H9 (cell line): ENCODE data around the gene KREMEN2. TPM values are rescaled to one million over a fixed set of nuclear protein-coding genes. Genes with fewer than 3 reads are reported as not detected.

ENCODE experiments used
- DNase-seq: peaks from one replicate; pipeline ENCODE4 v3.0.0-alpha.2; 2017
- H2AFZ ChIP-seq: one replicate; pipeline ENCODE4 v1.6.1; 2013; ENCODE audit warnings: mild to moderate bottlenecking, low read length, control low read depth, moderate library complexity
- H2AK5ac ChIP-seq: 2 replicates; pipeline ENCODE4 v1.6.1; 2013; ENCODE audit warnings: low read length, control low read depth, mixed read lengths; ENCODE audit not compliant: insufficient read length
- H2BK120ac ChIP-seq: one replicate; pipeline ENCODE4 v1.6.1; 2013; ENCODE audit warnings: low read depth, mild to moderate bottlenecking, low read length, control low read depth, inconsistent platforms; ENCODE audit not compliant: poor library complexity, severe bottlenecking
- H2BK12ac ChIP-seq: 2 replicates; pipeline ENCODE4 v1.6.1; 2013; ENCODE audit warnings: low read length, control low read depth, mixed read lengths, low read depth; ENCODE audit not compliant: insufficient read length
- H2BK15ac ChIP-seq: 2 replicates; pipeline ENCODE4 v1.6.1; 2013; ENCODE audit warnings: low read depth, low read length, control low read depth
- H2BK20ac ChIP-seq: one replicate; pipeline ENCODE4 v1.6.1; 2013; ENCODE audit warnings: low read depth, mild to moderate bottlenecking, low read length, control low read depth, inconsistent platforms; ENCODE audit not compliant: poor library complexity, severe bottlenecking
- H2BK5ac ChIP-seq: 2 replicates; pipeline ENCODE4 v1.6.1; 2013; ENCODE audit warnings: low read length, control low read depth, mixed read lengths; ENCODE audit not compliant: insufficient read length
- H3K14ac ChIP-seq: 2 replicates; pipeline ENCODE4 v1.6.1; 2013; ENCODE audit warnings: low read length, control low read depth; ENCODE audit not compliant: insufficient read depth
- H3K18ac ChIP-seq: 2 replicates; pipeline ENCODE4 v1.6.1; 2013; ENCODE audit warnings: low read depth, mild to moderate bottlenecking, mixed read lengths, low read length, control low read depth; ENCODE audit not compliant: insufficient read length
- H3K23ac ChIP-seq: 2 replicates; pipeline ENCODE4 v1.6.1; 2013; ENCODE audit warnings: low read length, control low read depth, mixed read lengths, low read depth; ENCODE audit not compliant: insufficient read length
- H3K23me2 ChIP-seq: 2 replicates; pipeline ENCODE4 v1.6.1; 2013; ENCODE audit warnings: low read depth, mild to moderate bottlenecking, mixed read lengths, low read length, control low read depth; ENCODE audit not compliant: insufficient read length, poor library complexity, severe bottlenecking
- H3K27ac ChIP-seq: 2 replicates; pipeline ENCODE4 v1.5.1; 2013; ENCODE audit warnings: low read length, control low read depth, mixed read lengths, low read depth; ENCODE audit not compliant: insufficient read length
- H3K27me3 ChIP-seq: 2 replicates; pipeline ENCODE4 v1.6.1; 2013; ENCODE audit warnings: low read length, control low read depth, inconsistent platforms; ENCODE audit not compliant: insufficient read depth
- H3K4ac ChIP-seq: 2 replicates; pipeline ENCODE4 v1.6.1; 2013; ENCODE audit warnings: low read depth, mild to moderate bottlenecking, control low read depth, inconsistent platforms, low read length, moderate library complexity
- H3K4me1 ChIP-seq: 2 replicates; pipeline ENCODE4 v1.6.1; 2013; ENCODE audit warnings: low read length, control low read depth, inconsistent platforms; ENCODE audit not compliant: insufficient read depth
- H3K4me2 ChIP-seq: 2 replicates; pipeline ENCODE4 v1.6.1; 2013; ENCODE audit warnings: low read length, control low read depth, mixed read lengths; ENCODE audit not compliant: insufficient read length, insufficient read depth
- H3K56ac ChIP-seq: 2 replicates; pipeline ENCODE4 v1.6.1; 2013; ENCODE audit warnings: low read depth, mild to moderate bottlenecking, mixed read lengths, low read length, control low read depth; ENCODE audit not compliant: insufficient read length
- H3K79me1 ChIP-seq: 2 replicates; pipeline ENCODE4 v1.6.1; 2013; ENCODE audit warnings: low read depth, mild to moderate bottlenecking, moderate library complexity, low read length, control low read depth, inconsistent platforms; ENCODE audit not compliant: insufficient read depth, poor library complexity, severe bottlenecking
- H3K79me2 ChIP-seq: 2 replicates; pipeline ENCODE4 v1.6.1; 2013; ENCODE audit warnings: low read length, control low read depth, inconsistent platforms; ENCODE audit not compliant: insufficient read depth
- H3K9ac ChIP-seq: 2 replicates; pipeline ENCODE4 v1.6.1; 2013; ENCODE audit warnings: low read length, control low read depth, mixed read lengths; ENCODE audit not compliant: insufficient read length; ENCODE audit errors: extremely low read depth
- H3K9me3 ChIP-seq: one replicate; pipeline ENCODE4 v1.6.1; 2013; ENCODE audit warnings: low read depth, low read length, inconsistent platforms; ENCODE audit not compliant: control insufficient read depth
- H3T11ph ChIP-seq: one replicate; pipeline ENCODE4 v1.6.1; 2013; ENCODE audit warnings: mild to moderate bottlenecking, low read length, control low read depth, inconsistent platforms
- H4K20me1 ChIP-seq: one replicate; pipeline ENCODE4 v1.6.1; 2013; ENCODE audit not compliant: control insufficient read depth, insufficient read length, insufficient read depth
- H4K5ac ChIP-seq: 2 replicates; pipeline ENCODE4 v1.6.1; 2013; ENCODE audit warnings: low read depth, mild to moderate bottlenecking, mixed read lengths, low read length, control low read depth; ENCODE audit not compliant: insufficient read length
- H4K8ac ChIP-seq: replicated peaks from 2 replicates; pipeline ENCODE4 v1.6.1; 2013; ENCODE audit warnings: low read length, control low read depth, mixed read lengths, low read depth; ENCODE audit not compliant: insufficient read length
- H4K91ac ChIP-seq: 2 replicates; pipeline ENCODE4 v1.6.1; 2013; ENCODE audit warnings: low read depth, mild to moderate bottlenecking, moderate library complexity, mixed read lengths, low read length, control low read depth; ENCODE audit not compliant: insufficient read length
- H3K27ac Mint-ChIP-seq, 3 experiments: 2 replicates in 2 of 3; 3 replicates in 1 of 3; pipeline ENCODE4 v1.8.0; 2020 to 2021; ENCODE audit warnings: mixed read lengths in 3 of 3, mild to moderate bottlenecking in 1 of 3, moderate library complexity in 1 of 3
- H3K27me3 Mint-ChIP-seq: 2 replicates; pipeline ENCODE4 v1.8.0; 2021; ENCODE audit warnings: low read depth, mild to moderate bottlenecking, moderate library complexity, mixed read lengths
- H3K36me3 Mint-ChIP-seq, 3 experiments: 2 replicates in 2 of 3; 3 replicates in 1 of 3; pipeline ENCODE4 v1.8.0; 2020 to 2021; ENCODE audit warnings: low read depth in 3 of 3, mixed read lengths in 3 of 3; ENCODE audit not compliant: insufficient read depth in 1 of 3
- H3K4me1 Mint-ChIP-seq, 2 experiments: 2 replicates each; pipeline ENCODE4 v1.8.0; 2020; ENCODE audit warnings: mixed read lengths in 2 of 2
- H3K4me3 Mint-ChIP-seq, 2 experiments: 2 replicates in 1 of 2; 3 replicates in 1 of 2; pipeline ENCODE4 v1.8.0; 2020 to 2021; ENCODE audit warnings: mild to moderate bottlenecking in 2 of 2, mixed read lengths in 2 of 2, moderate library complexity in 1 of 2
- H3K9me3 Mint-ChIP-seq, 2 experiments: 2 replicates in 1 of 2; 3 replicates in 1 of 2; pipeline ENCODE4 v1.8.0; 2020; ENCODE audit warnings: mild to moderate bottlenecking in 2 of 2, mixed read lengths in 2 of 2, moderate library complexity in 1 of 2
- WGBS: extraction: QIAGEN DNeasy Blood & Tissue Kit; methylation state at CpG from one replicate; pipeline ENCODE4 v1.1.7; 2013; ENCODE audit warnings: missing lambda C conversion rate, low lambda C conversion rate, mixed read lengths; ENCODE audit not compliant: insufficient read length; ENCODE audit errors: extremely low coverage; 5-methylcytosine and 5-hydroxymethylcytosine counted together
- total RNA-seq: library from RNA; stranded (reverse); gene quantifications from 2 replicates; pipeline ENCODE4 v1.2.1, GENCODE V29; 2021
- TF ChIP-seq, protein P1 (sequence below): fragments of 200-600 bp; sonication (generic); conservative IDR thresholded peaks from 3 replicates; pipeline ENCODE4 v1.8.0; 2021; ENCODE audit warnings: antibody characterized with exemption, mild to moderate bottlenecking

The KREMEN2 gene
- total RNA-seq, 1 experiment from 2014 or later = 12.8 TPM

DNA sequence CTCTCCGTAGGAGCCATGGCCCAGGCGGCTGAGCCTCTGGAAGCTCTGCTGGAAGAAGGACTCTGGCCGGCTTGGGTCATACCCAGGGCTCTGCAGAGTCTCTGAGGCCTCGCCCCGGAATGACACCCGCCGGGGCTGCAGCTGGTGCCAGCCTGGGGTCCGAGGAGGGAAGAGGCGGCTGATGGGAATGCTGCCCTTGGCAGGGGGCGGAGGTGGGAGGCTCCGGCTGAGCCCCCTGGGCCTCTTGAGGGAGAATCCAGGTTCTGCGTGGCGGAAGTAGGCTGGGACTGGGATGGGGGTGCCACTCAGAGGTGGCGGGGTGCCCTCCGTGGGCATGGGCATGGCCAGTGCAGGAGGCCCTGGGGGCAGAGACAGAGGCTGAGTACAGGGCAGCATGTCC is 12.6 kb downstream of the KREMEN2 start:
- Histone ChIP-seq H3K79me2 (no peaks in the 10 kb centered on the region; the same call in 1 of the 2 replicates), H3K14ac (no peak overlapping the region), H4K5ac (no peak overlapping the region), H3K4me2 (no peak overlapping the region), H3K79me1 (no peaks in the 10 kb centered on the region), H2BK12ac (no peak overlapping the region), H2BK120ac (no peak overlapping the region), H4K20me1 (no peaks in the 10 kb centered on the region), H3K9me3 (no peaks in the 10 kb centered on the region), H3K27me3 (no peaks in the 10 kb centered on the region), H3K23me2 (peaks cover 9% of the 10 kb centered on the region), H3K4ac (no peak overlapping the region), H3K56ac (no peak overlapping the region), H3K9ac (no peak overlapping the region), H4K91ac (no peak overlapping the region), H4K8ac (no peak overlapping the region), H2BK20ac (no peak overlapping the region), H2AFZ (no peak overlapping the region), H2AK5ac (no peak overlapping the region), H2BK5ac (no peak overlapping the region), H3K18ac (no peak overlapping the region), H3K27ac (no peak overlapping the region), H3K23ac (no peak overlapping the region), H3T11ph (no peak overlapping the region), H2BK15ac (no peak overlapping the region), H3K4me1 (no peaks in the 10 kb centered on the region)
- Mint-ChIP-seq H3K4me3 (no peak overlapping the region; a peak in 1 of 5 replicates), H3K9me3 (no peaks in the 10 kb centered on the region), H3K4me1 (peaks cover 17 to 19% of the 10 kb centered on the region in 2 experiments), H3K27me3 (no peaks in the 10 kb centered on the region; the same call in none of the 2 replicates), H3K36me3 (peaks cover 11 to 47% (median 37%) of the 10 kb centered on the region in 3 experiments; a peak in 6 of 7 replicates), H3K27ac (no peak overlapping the region)
- TF ChIP-seq, protein P1, sequence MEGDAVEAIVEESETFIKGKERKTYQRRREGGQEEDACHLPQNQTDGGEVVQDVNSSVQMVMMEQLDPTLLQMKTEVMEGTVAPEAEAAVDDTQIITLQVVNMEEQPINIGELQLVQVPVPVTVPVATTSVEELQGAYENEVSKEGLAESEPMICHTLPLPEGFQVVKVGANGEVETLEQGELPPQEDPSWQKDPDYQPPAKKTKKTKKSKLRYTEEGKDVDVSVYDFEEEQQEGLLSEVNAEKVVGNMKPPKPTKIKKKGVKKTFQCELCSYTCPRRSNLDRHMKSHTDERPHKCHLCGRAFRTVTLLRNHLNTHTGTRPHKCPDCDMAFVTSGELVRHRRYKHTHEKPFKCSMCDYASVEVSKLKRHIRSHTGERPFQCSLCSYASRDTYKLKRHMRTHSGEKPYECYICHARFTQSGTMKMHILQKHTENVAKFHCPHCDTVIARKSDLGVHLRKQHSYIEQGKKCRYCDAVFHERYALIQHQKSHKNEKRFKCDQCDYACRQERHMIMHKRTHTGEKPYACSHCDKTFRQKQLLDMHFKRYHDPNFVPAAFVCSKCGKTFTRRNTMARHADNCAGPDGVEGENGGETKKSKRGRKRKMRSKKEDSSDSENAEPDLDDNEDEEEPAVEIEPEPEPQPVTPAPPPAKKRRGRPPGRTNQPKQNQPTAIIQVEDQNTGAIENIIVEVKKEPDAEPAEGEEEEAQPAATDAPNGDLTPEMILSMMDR = no peak
- no peak for DNase-seq
- no CpG with 5 or more reads among the region's 15 CpGs for WGBS
